Activated naive CD8-positive, alpha-beta T cell treated with anti-CD3 and anti-CD28 coated beads, Interleukin-2, amount 50 U/mL, for 24 hours (primary cell): ENCODE results near the gene SIK3.
A peak's percentile ranks its signal among the peaks of the same experiment; 100 is the strongest.

Source experiments
- ATAC-seq: fragments of 150-1000 bp; cut with Tn5 transposase; one replicate; pipeline ENCODE4 v1.10.0; 2021
- DNase-seq: peaks from one replicate; pipeline ENCODE4 v3.0.0; 2021
- H3K27ac Mint-ChIP-seq: one replicate; pipeline ENCODE4 v1.8.0; 2021; ENCODE audit warnings: mild to moderate bottlenecking, mixed read lengths
- H3K27me3 Mint-ChIP-seq: one replicate; pipeline ENCODE4 v1.8.0; 2021; ENCODE audit warnings: mixed read lengths
- H3K36me3 Mint-ChIP-seq: one replicate; pipeline ENCODE4 v1.8.0; 2021; ENCODE audit warnings: low read depth, mixed read lengths
- H3K4me1 Mint-ChIP-seq: one replicate; pipeline ENCODE4 v1.8.0; 2021; ENCODE audit warnings: mixed read lengths
- H3K4me3 Mint-ChIP-seq: one replicate; pipeline ENCODE4 v1.8.0; 2021; ENCODE audit warnings: mild to moderate bottlenecking, moderate library complexity, mixed read lengths
- H3K9me3 Mint-ChIP-seq: one replicate; pipeline ENCODE4 v1.8.0; 2021; ENCODE audit warnings: mixed read lengths

SIK3 gene

GRCh38 chr11:116862185-116862584, 236.0 kb downstream of the SIK3 start:
- Mint-ChIP-seq H3K36me3 (peaks cover 47% of the 10 kb centered on the region), H3K4me1 (no peaks in the 10 kb centered on the region), H3K4me3 (no peak overlapping the region), H3K27ac (no peak overlapping the region), H3K27me3 (no peaks in the 10 kb centered on the region), H3K9me3 (no peaks in the 10 kb centered on the region)
- DNase-seq (no peak), ATAC-seq (no peak)

DNA sequence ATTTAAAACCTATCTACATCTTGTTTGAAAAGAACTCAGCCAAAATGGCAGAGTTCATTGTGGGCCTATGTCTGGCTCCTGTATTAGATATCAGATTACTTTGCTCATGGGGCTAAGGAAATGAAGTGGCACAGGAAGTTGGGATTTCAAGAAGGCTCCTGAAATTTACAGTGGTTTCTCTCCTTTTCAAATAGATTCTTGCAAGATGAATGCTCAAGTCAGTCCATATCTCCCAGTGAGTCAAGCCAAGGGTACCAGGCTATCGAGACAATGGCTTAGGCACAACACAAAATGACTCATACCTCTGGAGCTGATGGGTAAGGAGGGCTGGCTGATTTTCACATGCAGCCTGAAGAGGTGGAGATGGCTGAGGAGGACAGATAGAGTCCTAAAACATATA, 236.7 kb downstream of the SIK3 start:
- Mint-ChIP-seq H3K4me1 (peaks cover 1% of the 10 kb centered on the region), H3K36me3 (peaks cover 46% of the 10 kb centered on the region), H3K27ac (no peak overlapping the region), H3K4me3 (no peak overlapping the region), H3K27me3 (no peaks in the 10 kb centered on the region), H3K9me3 (no peaks in the 10 kb centered on the region)
- DNase-seq (no peak), ATAC-seq (no peak)

DNA sequence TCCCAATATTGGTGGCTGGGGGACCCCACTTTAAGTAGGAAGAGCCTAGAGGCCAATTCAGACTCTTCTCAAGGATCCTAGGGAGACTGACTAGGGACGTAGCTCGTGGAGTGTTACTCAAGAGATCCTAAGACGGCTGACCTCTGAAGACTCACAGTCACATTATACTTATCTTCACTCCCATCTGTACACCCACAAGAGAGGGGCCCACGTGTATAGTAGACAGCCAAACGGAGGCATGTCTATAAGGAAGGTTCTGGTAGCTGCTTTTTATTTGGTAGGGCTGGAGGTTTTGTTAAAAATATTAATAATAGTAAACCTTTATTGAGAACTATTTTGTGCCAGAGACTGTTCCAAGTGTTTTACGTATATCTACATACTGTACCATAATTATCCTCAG, 237.9 kb downstream of the SIK3 start:
- Mint-ChIP-seq H3K4me3 (no peak overlapping the region), H3K27ac (no peak overlapping the region), H3K4me1 (peaks cover 11% of the 10 kb centered on the region), H3K36me3 (peaks cover 48% of the 10 kb centered on the region), H3K9me3 (no peaks in the 10 kb centered on the region), H3K27me3 (no peaks in the 10 kb centered on the region)
- ATAC-seq (no peak), DNase-seq (no peak)

DNA sequence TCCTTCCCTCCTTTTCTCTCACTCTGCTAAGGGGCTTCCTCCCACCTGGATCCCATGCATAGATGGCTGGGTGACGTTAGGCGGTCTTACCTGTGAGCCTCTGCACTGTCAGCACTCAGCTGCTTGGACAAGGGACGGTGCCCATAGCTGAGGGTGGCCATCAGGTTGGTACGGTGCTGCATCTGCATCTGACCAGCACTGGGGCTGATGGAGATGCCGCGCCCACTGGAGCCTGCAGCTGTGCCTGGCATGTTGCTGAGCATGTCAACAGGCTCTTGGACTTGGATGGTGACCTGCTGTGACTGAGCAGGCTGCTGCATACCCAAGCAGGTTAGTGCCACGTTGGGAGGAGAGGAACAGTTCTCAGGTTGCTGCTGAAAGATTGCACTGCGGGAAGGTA, 239.1 kb downstream of the SIK3 start:
- H3K9me3 Mint-ChIP-seq: no peaks in the 10 kb centered on the region
- no peak for DNase-seq
- H3K4me1 Mint-ChIP-seq: peaks cover 19% of the 10 kb centered on the region
- H3K27me3 Mint-ChIP-seq: no peaks in the 10 kb centered on the region
- ATAC-seq: no peak
- peaks cover 45% of the 10 kb centered on the region for H3K36me3 Mint-ChIP-seq
- H3K27ac Mint-ChIP-seq: peak overlapping the region; percentile 35
- no peak overlapping the region for H3K4me3 Mint-ChIP-seq

DNA sequence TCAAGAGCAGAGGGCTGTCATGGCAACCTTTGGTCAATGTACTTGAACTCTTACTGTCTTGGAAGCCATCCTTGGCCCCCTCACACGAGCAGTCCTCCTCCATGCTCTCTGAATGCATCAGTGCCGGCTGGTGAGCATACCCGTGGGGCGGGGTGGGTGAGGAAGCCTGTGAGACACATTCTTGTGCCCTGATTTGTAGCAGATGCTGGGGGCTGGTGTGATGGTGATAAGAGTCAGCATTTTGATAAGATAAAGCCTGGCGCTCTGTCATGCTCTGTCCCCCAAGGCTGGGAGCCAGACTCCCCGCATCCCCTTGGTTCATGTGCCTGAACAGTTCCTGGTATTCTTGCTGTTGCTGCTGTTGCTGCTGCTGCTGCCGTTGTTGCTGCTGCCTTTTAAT, 240.3 kb downstream of the SIK3 start:
- H3K9me3 Mint-ChIP-seq: no peaks in the 10 kb centered on the region
- no peaks in the 10 kb centered on the region for H3K27me3 Mint-ChIP-seq
- peaks cover 31% of the 10 kb centered on the region for H3K4me1 Mint-ChIP-seq
- DNase-seq (no peak), ATAC-seq (no peak)
- peaks cover 40% of the 10 kb centered on the region for H3K36me3 Mint-ChIP-seq
- H3K27ac Mint-ChIP-seq: no peak overlapping the region
- no peak overlapping the region for H3K4me3 Mint-ChIP-seq

DNA sequence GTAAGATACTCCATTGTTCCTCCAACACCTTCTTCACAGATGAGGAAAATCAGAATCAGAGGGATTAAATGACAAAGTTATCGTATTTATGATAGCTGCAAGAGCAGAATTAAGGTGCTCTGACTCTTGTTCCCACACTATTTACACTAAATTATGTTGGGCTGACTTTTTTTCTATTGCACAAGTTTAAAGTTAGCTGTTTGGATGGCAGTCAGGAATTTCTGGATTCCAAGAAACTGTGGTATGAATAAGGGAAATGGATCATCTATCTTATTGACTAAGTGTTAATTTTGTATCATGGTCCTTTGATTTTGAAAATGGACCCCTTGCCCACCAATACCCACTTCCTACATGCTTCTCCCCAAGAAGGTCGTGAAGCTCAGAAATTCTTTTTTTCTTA, 240.9 kb downstream of the SIK3 start:
- DNase-seq: no peak
- Mint-ChIP-seq H3K36me3 (peaks cover 40% of the 10 kb centered on the region), H3K27ac (no peak overlapping the region), H3K4me1 (peaks cover 37% of the 10 kb centered on the region), H3K4me3 (no peak overlapping the region), H3K9me3 (no peaks in the 10 kb centered on the region), H3K27me3 (no peaks in the 10 kb centered on the region)
- ATAC-seq: no peak

GRCh38 chr11:116856423-116856822, 241.8 kb downstream of the SIK3 start:
- peaks cover 33% of the 10 kb centered on the region for H3K36me3 Mint-ChIP-seq
- H3K4me1 Mint-ChIP-seq: peaks cover 46% of the 10 kb centered on the region
- H3K27ac Mint-ChIP-seq: no peak overlapping the region
- ATAC-seq (no peak), DNase-seq (no peak)
- no peaks in the 10 kb centered on the region for H3K9me3 Mint-ChIP-seq
- no peak overlapping the region for H3K4me3 Mint-ChIP-seq
- H3K27me3 Mint-ChIP-seq: no peaks in the 10 kb centered on the region

DNA sequence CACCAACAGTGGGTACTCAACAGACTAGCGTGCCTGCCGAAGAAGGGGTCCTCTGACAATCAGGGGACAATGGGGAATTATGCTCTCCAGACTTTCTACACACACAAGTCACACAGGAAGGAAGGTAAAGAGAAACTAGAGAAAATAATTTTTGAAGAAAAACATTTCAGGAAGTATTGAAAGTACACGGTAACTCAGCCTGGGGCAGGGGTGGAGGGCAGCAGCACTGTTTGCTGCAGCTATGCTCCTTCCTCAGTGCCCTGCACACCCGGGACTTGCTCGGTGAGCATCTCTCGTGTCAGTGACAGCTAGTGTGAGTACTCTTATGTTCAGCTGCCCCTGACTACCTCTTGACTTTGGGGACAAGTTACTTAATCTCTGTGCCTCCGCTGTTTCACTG, 242.8 kb downstream of the SIK3 start:
- Mint-ChIP-seq H3K27ac (peak overlapping the region; percentile 2), H3K27me3 (no peaks in the 10 kb centered on the region), H3K9me3 (no peaks in the 10 kb centered on the region), H3K4me1 (peaks cover 55% of the 10 kb centered on the region), H3K36me3 (peaks cover 28% of the 10 kb centered on the region), H3K4me3 (no peak overlapping the region)
- no peak for DNase-seq
- ATAC-seq: no peak

DNA sequence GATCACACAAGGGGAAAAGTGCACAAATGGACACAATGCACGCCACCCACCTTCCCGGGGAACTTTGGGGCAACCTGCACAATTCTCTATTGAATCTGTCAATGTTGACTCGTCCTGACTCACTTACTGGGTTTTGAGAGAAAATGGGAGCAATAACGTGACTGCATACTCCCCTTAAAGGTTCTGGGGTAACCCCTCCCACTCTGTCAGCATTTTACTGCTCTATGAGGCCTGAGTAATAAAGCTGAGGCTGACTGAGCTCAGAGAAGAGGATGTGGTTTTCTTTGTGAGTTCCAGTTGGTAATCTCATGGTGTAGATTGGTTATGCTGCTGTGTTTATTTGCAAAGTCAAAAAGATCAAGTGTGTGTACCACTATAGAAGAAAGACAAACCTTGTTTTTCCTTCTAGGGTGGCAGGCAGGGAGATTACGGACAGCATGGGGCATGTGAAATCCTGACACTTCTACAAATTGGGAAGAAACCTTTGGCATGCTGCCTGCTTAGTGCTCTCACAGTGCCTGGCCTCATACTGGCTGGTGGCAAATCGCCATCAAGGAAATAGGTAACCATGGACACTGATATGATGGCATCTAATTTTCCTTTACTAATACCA, 244.7 kb downstream of the SIK3 start:
- no peaks in the 10 kb centered on the region for H3K27me3 Mint-ChIP-seq
- peaks cover 30% of the 10 kb centered on the region for H3K36me3 Mint-ChIP-seq
- H3K4me1 Mint-ChIP-seq: peaks cover 62% of the 10 kb centered on the region
- peak; percentile 94 for ATAC-seq
- peak overlapping the region; percentile 84 for H3K27ac Mint-ChIP-seq
- H3K9me3 Mint-ChIP-seq: no peaks in the 10 kb centered on the region
- peak overlapping the region; percentile 64 for H3K4me3 Mint-ChIP-seq
- DNase-seq: peak; percentile 51

DNA sequence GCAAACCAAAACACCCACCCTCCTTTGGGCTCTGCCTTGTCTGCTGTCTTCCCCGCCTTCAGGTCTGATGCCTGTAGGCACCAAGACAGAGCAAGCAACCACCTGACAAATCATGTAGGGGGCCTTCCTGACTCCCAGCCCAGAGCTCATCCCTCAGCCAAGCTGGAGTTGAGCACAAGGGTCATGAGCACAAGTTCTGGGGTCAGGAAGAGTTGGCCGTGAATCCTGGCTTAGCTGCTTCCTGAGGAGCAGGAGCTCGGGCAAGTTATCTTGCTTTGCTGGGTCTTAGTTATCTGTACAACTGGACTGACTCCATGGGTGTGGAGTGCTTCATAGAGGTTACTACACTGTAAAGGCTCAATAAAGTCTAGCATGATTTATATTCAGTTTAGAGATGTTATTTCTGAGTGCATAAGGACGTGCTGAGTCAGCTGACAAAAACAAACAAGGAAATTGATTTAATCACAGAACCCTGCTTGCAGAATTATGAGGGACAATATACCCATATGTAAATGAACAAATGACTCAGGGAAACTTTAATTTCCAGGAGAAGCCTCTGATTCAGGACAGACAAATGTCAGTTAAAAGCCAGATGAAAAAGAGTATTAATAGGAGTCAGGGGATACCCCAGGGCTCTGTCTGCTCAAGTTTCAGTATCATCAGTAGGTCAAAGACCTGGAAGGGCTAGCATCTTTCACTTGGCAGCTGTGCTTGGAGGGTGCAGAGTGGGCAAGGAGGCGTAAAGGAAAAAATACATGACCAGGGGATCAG, 245.8 kb downstream of the SIK3 start:
- no peaks in the 10 kb centered on the region for H3K27me3 Mint-ChIP-seq
- H3K4me3 Mint-ChIP-seq: peak overlapping the region; percentile 64
- peak overlapping the region; percentile 84 for H3K27ac Mint-ChIP-seq
- H3K36me3 Mint-ChIP-seq: peaks cover 25% of the 10 kb centered on the region
- no peaks in the 10 kb centered on the region for H3K9me3 Mint-ChIP-seq
- peaks cover 62% of the 10 kb centered on the region for H3K4me1 Mint-ChIP-seq
- ATAC-seq (peak; percentile 63), DNase-seq (no peak)

DNA sequence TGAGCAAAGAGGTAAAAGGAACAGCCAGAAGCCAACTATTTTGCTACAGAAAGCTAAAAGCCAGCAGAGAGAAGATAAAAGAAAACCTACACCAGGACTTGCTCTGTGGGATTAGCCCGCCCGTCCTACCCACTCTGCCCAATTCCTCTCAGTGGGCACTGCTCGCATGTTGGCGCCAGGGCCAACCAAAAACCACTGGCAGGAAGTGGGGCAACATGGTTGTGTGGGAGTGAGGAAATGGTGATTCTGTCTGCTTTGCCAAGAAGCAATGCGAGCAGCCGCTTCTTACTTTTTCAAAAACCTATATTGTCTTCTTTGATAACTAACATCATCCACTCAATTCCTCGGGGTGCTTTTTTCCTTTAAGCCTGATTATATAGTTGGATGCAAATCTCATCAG, 246.6 kb downstream of the SIK3 start:
- peak overlapping the region; percentile 84 for H3K27ac Mint-ChIP-seq
- H3K4me1 Mint-ChIP-seq: peaks cover 62% of the 10 kb centered on the region
- ATAC-seq (no peak), DNase-seq (peak; percentile 50)
- H3K27me3 Mint-ChIP-seq: no peaks in the 10 kb centered on the region
- peaks cover 26% of the 10 kb centered on the region for H3K36me3 Mint-ChIP-seq
- H3K9me3 Mint-ChIP-seq: no peaks in the 10 kb centered on the region
- H3K4me3 Mint-ChIP-seq: peak overlapping the region; percentile 64

GRCh38 chr11:116849486-116849885, 248.7 kb downstream of the SIK3 start:
- ATAC-seq (no peak), DNase-seq (no peak)
- H3K27me3 Mint-ChIP-seq: no peaks in the 10 kb centered on the region
- H3K27ac Mint-ChIP-seq: no peak overlapping the region
- H3K4me1 Mint-ChIP-seq: peaks cover 47% of the 10 kb centered on the region
- peaks cover 22% of the 10 kb centered on the region for H3K36me3 Mint-ChIP-seq
- no peaks in the 10 kb centered on the region for H3K9me3 Mint-ChIP-seq
- no peak overlapping the region for H3K4me3 Mint-ChIP-seq

- H3K4me1 Mint-ChIP-seq: peaks cover 42% of the 10 kb centered on the region
- H3K27ac Mint-ChIP-seq: no peak overlapping the region
- H3K4me3 Mint-ChIP-seq: no peak overlapping the region
- no peaks in the 10 kb centered on the region for H3K27me3 Mint-ChIP-seq
- ATAC-seq (no peak), DNase-seq (no peak)
- peaks cover 22% of the 10 kb centered on the region for H3K36me3 Mint-ChIP-seq
- no peaks in the 10 kb centered on the region for H3K9me3 Mint-ChIP-seq
Measured at GRCh38 chr11:116849060-116849459, 249.2 kb downstream of the SIK3 start.

DNA sequence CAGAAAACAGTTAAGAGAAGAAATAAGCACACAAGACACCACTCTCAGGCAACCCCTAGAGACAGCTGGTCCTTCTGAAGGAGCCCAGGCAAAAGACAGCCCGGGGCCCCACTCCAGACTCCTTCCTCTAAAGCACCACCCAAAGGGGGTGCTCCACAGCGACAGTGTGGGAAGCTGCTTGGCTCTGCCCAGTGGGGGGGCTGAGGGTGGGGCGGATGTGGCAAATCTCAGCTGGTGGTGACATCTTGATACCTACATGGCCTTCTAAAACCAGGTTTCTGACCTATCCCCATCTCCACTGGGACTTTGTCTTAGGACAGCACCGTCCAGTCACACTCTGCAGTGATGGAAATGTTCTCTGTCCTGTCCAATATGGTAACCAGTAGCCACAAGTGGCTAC, 250.6 kb downstream of the SIK3 start:
- Mint-ChIP-seq H3K27me3 (no peaks in the 10 kb centered on the region), H3K4me1 (peaks cover 28% of the 10 kb centered on the region), H3K4me3 (no peak overlapping the region), H3K9me3 (no peaks in the 10 kb centered on the region), H3K36me3 (peaks cover 24% of the 10 kb centered on the region), H3K27ac (no peak overlapping the region)
- DNase-seq (no peak), ATAC-seq (no peak)

- H3K9me3 Mint-ChIP-seq: no peaks in the 10 kb centered on the region
- H3K4me1 Mint-ChIP-seq: peaks cover 3% of the 10 kb centered on the region
- no peak for DNase-seq
- ATAC-seq: no peak
- H3K27ac Mint-ChIP-seq: no peak overlapping the region
- H3K27me3 Mint-ChIP-seq: no peaks in the 10 kb centered on the region
- no peak overlapping the region for H3K4me3 Mint-ChIP-seq
- H3K36me3 Mint-ChIP-seq: peaks cover 22% of the 10 kb centered on the region
Measured at GRCh38 chr11:116844722-116845121, 253.5 kb downstream of the SIK3 start.
